GM18907 (cell line): Measurements from ENCODE around the gene DOCK4.

Experiments used
- ATAC-seq: cut with Tn5 transposase; IDR thresholded peaks from one replicate; pipeline ENCODE4 v1.9.1; 2021; ENCODE audit warnings: mild to moderate bottlenecking, moderate library complexity; ENCODE audit not compliant: unreplicated experiment

DOCK4 gene

GRCh38 chr7:112215787-112216186, 9.6 kb upstream of the DOCK4 start:
- no peak for ATAC-seq

GRCh38 chr7:112214883-112215282, 8.7 kb upstream of the DOCK4 start:
- ATAC-seq: no peak

- ATAC-seq: no peak
Measured at GRCh38 chr7:112214268-112214667, 8.1 kb upstream of the DOCK4 start.

- no peak for ATAC-seq
Measured at GRCh38 chr7:112213735-112214134, 7.5 kb upstream of the DOCK4 start.

- no peak for ATAC-seq
Measured at GRCh38 chr7:112212571-112212970, 6.4 kb upstream of the DOCK4 start.

GRCh38 chr7:112211348-112211907, 5.2 kb upstream of the DOCK4 start:
- no peak for ATAC-seq

GRCh38 chr7:112207765-112208164, 1.6 kb upstream of the DOCK4 start:
- ATAC-seq: no peak

- peak; percentile 0 for ATAC-seq
Measured at GRCh38 chr7:112206991-112207592, 893 bp upstream of the DOCK4 start.

GRCh38 chr7:112205343-112206237, 609 bp downstream of the DOCK4 start:
- ATAC-seq: peak; percentile 19

- no peak for ATAC-seq
Measured at GRCh38 chr7:112204499-112205342, 1.5 kb downstream of the DOCK4 start.

- ATAC-seq: no peak
Measured at GRCh38 chr7:112203365-112203739, 2.8 kb downstream of the DOCK4 start.

- ATAC-seq: no peak
Measured at GRCh38 chr7:112202816-112203215, 3.4 kb downstream of the DOCK4 start.

GRCh38 chr7:112201839-112202238, 4.4 kb downstream of the DOCK4 start:
- no peak for ATAC-seq

- ATAC-seq: no peak
Measured at GRCh38 chr7:112201411-112201810, 4.8 kb downstream of the DOCK4 start.

- ATAC-seq: no peak
Measured at GRCh38 chr7:112199672-112200071, 6.5 kb downstream of the DOCK4 start.

GRCh38 chr7:112199035-112199655, 7.1 kb downstream of the DOCK4 start:
- ATAC-seq: no peak

- no peak for ATAC-seq
Measured at GRCh38 chr7:112197322-112197721, 8.9 kb downstream of the DOCK4 start.

GRCh38 chr7:112195717-112196116, 10.5 kb downstream of the DOCK4 start:
- no peak for ATAC-seq

- no peak for ATAC-seq
Measured at GRCh38 chr7:112193915-112194502, 12.2 kb downstream of the DOCK4 start.
